ENCODE data around the gene ASCL2. TPM values are rescaled to one million over a fixed set of nuclear protein-coding genes. Genes with fewer than 3 reads are reported as not detected.

Gene ASCL2
- total and polyA plus RNA-seq, 10 of the 15 experiments (the other 5 are each of a cell fraction or from before 2014, with no cell fraction given) = not detected

- H3K4me1 ChIP-seq (ENCODE audit: control insufficient read depth, insufficient read depth, low read length) = no peaks in the 10 kb centered on the region
- H3K36me3 ChIP-seq (ENCODE audit: control insufficient read depth in 2 of 2, insufficient read depth in 2 of 2, low read length in 1 of 2) = no peaks in the 10 kb centered on the region
- H2AFZ ChIP-seq (ENCODE audit: control insufficient read depth, low read depth, low read length) = no peak overlapping the region
- no peak for ATAC-seq
- H3K9ac ChIP-seq (ENCODE audit: control insufficient read depth, insufficient read depth, low read length) = no peak overlapping the region
- H3K4me2 ChIP-seq (ENCODE audit: control insufficient read depth, insufficient read depth) = no peak overlapping the region
- no peaks in the 10 kb centered on the region for H4K20me1 ChIP-seq (ENCODE audit: control insufficient read depth, insufficient read depth)
- H3K27me3 ChIP-seq (replicated peaks in 1 of 2; ENCODE audit: control insufficient read depth in 2 of 2, insufficient read depth in 2 of 2, low read length in 1 of 2) = no peaks in the 10 kb centered on the region
- ChIA-PET SMC1A (ENCODE audit: uncharacterized antibody, unreplicated experiment) (no interaction called here), CTCF (interaction anchor here (3.2 kb wide), 1 partner anchor 110 kb away, joined by 19 read pairs; no protein-coding TSS in a partner anchor), RAD21 (ENCODE audit: unreplicated experiment) (interaction anchor here (1.2 kb wide), 1 partner anchor 109 kb away, joined by 3 read pairs; no protein-coding TSS in a partner anchor), POLR2A (no interaction called here)
- in situ Hi-C loops (cut with MboI) = loop anchor here (5.0 kb wide), 1 partner anchor 107 kb away; no protein-coding TSS in a partner anchor
- H3K4me3 ChIP-seq = no peak overlapping the region
- WGBS (ENCODE audit: insufficient coverage, insufficient replicate concordance, low lambda C conversion rate, missing lambda C conversion rate) = 40% methylated on average over 15 of the region's 16 CpGs
- FAIRE-seq = no peak
- H3K27ac ChIP-seq (ENCODE audit: control insufficient read depth, insufficient read depth) = no peak overlapping the region
- H3K79me2 ChIP-seq (ENCODE audit: control insufficient read depth, insufficient read depth, low read length) = no peaks in the 10 kb centered on the region
- intact Hi-C loops (cut with micrococcal nuclease; ENCODE audit: unreplicated experiment) = no loop called here
- no peaks in the 10 kb centered on the region for H3K9me3 ChIP-seq (replicated peaks; ENCODE audit: control insufficient read depth, insufficient read depth, low read length)
- no TSS peak for BruUV-seq (replicated peaks)
- no peak for DNase-seq (ENCODE audit: low read depth, low spot score)
- TF ChIP-seq PRDM15 (CRISPR knock-in tag; IDR thresholded peaks at IDR 0.05) (no peak), FOXM1 (IDR thresholded peaks at IDR 0.05; ENCODE audit: low read depth, low read length) (no peak), E4F1 (IDR thresholded peaks at IDR 0.05; ENCODE audit: borderline replicate concordance, partially characterized antibody) (no peak), POLR2AphosphoS5 (IDR thresholded peaks at IDR 0.05; ENCODE audit: low read length) (no peak), HCFC1 (IDR thresholded peaks at IDR 0.05; ENCODE audit: low read length) (no peak), SPI1 (IDR thresholded peaks at IDR 0.05; ENCODE audit: borderline replicate concordance, insufficient read depth, low read depth, low read length) (no peak), ZNF687 (IDR thresholded peaks at IDR 0.05) (no peak), MLLT1 (IDR thresholded peaks at IDR 0.05) (no peak)
- TF ChIP-seq, protein P1, sequence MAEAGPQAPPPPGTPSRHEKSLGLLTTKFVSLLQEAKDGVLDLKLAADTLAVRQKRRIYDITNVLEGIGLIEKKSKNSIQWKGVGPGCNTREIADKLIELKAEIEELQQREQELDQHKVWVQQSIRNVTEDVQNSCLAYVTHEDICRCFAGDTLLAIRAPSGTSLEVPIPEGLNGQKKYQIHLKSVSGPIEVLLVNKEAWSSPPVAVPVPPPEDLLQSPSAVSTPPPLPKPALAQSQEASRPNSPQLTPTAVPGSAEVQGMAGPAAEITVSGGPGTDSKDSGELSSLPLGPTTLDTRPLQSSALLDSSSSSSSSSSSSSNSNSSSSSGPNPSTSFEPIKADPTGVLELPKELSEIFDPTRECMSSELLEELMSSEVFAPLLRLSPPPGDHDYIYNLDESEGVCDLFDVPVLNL (IDR thresholded peaks at IDR 0.05; ENCODE audit: low read depth, low read length) = no peak
These were observed 39.8 kb upstream of the ASCL2 start for GRCh38 chr11:2310073-2310785.
